ENCODE data around the gene LSMEM2. TPM values are rescaled to one million over a fixed set of nuclear protein-coding genes. Genes with fewer than 3 reads are reported as not detected.

The LSMEM2 gene
- total and polyA plus RNA-seq, 8 donors = 0.15 to 0.61 (median 0.41) TPM; not detected in 1

- no peak for TF ChIP-seq CTCF (IDR thresholded peaks at IDR 0.05)
- H3K27ac ChIP-seq = peak overlapping the region; percentile 33 to 98
- peaks cover 42 to 100% of the 10 kb centered on the region in 2 donors for H3K4me1 ChIP-seq
- no peak for DNase-seq
- H3K27me3 ChIP-seq = no peaks in the 10 kb centered on the region
- no peak overlapping the region for H3K4me3 ChIP-seq
- ATAC-seq = no peak
- intact Hi-C loops (cut with DNase I) = no loop called here
- H3K36me3 ChIP-seq = peaks cover 0 to 65% of the 10 kb centered on the region in 2 donors
- no peaks in the 10 kb centered on the region for H3K9me3 ChIP-seq
Observed at GRCh38 chr3:50250514-50250913, 28.4 kb upstream of the LSMEM2 start.

- intact Hi-C loops (cut with DNase I) = no loop called here
Observed at GRCh38 chr3:50251220-50251619, 27.7 kb upstream of the LSMEM2 start.

GRCh38 chr3:50254577-50255250, 24.2 kb upstream of the LSMEM2 start:
- TF ChIP-seq CTCF (IDR thresholded peaks at IDR 0.05) = no peak
- ATAC-seq = peak; percentile 63
- intact Hi-C loops (cut with DNase I) = no loop called here

More at GRCh38 chr3:50251220-50251619, 27.7 kb upstream of the LSMEM2 start:
- DNase-seq (no peak), ATAC-seq (no peak)
- Histone ChIP-seq H3K4me3 (no peak overlapping the region), H3K36me3 (peaks cover 0 to 72% of the 10 kb centered on the region in 2 donors), H3K9me3 (no peaks in the 10 kb centered on the region), H3K27ac (peak overlapping the region in 1 of 2 donors; percentile 98), H3K4me1 (peaks cover 35 to 100% of the 10 kb centered on the region in 2 donors), H3K27me3 (no peaks in the 10 kb centered on the region)
- TF ChIP-seq CTCF (IDR thresholded peaks at IDR 0.05) = no peak

GRCh38 chr3:50255251-50255615, 23.7 kb upstream of the LSMEM2 start:
- Histone ChIP-seq H3K27ac (peak overlapping the region; percentile 81 to 98), H3K9me3 (no peaks in the 10 kb centered on the region), H3K4me1 (peaks cover 5 to 97% of the 10 kb centered on the region in 2 donors), H3K27me3 (no peaks in the 10 kb centered on the region), H3K4me3 (no peak overlapping the region), H3K36me3 (peaks cover 0 to 87% of the 10 kb centered on the region in 2 donors)
- DNase-seq = no peak
- TF ChIP-seq CTCF (IDR thresholded peaks at IDR 0.05) = no peak
- no peak for ATAC-seq
- intact Hi-C loops (cut with DNase I) = no loop called here

More at GRCh38 chr3:50254577-50255250, 24.2 kb upstream of the LSMEM2 start:
- Histone ChIP-seq H3K4me3 (no peak overlapping the region), H3K27me3 (no peaks in the 10 kb centered on the region), H3K4me1 (peaks cover 4 to 97% of the 10 kb centered on the region in 2 donors), H3K36me3 (peaks cover 0 to 92% of the 10 kb centered on the region in 2 donors), H3K27ac (peak overlapping the region; percentile 81 to 98), H3K9me3 (no peaks in the 10 kb centered on the region)
- DNase-seq = peak in 2 of 4 donors; percentile 85 to 89

- Histone ChIP-seq H3K9me3 (no peaks in the 10 kb centered on the region), H3K27ac (peak overlapping the region; percentile 98), H3K27me3 (no peaks in the 10 kb centered on the region), H3K36me3 (peaks cover 0 to 76% of the 10 kb centered on the region in 2 donors), H3K4me1 (peaks cover 10 to 92% of the 10 kb centered on the region in 2 donors), H3K4me3 (no peak overlapping the region)
- intact Hi-C loops (cut with DNase I) = no loop called here
- DNase-seq = no peak
- no peak for ATAC-seq
- peak; percentile 18 to 34 for TF ChIP-seq CTCF (IDR thresholded peaks at IDR 0.05)
Observed at GRCh38 chr3:50256978-50257890, 21.7 kb upstream of the LSMEM2 start.
